Peyer's patch (tissue), 4 donors: Measurements from ENCODE around the gene RELCH.

Experiments
- CTCF ChIP-seq, 6 experiments: fragments of 450-650 bp in 4 of 6; fragments of 200-600 bp in 2 of 6; sonication (generic) in 1 of 6; IDR thresholded peaks; one replicate each; pipeline ENCODE4 v1.5.1; 2017 to 2019; ENCODE audit warnings: antibody characterized with exemption in 6 of 6, mild to moderate bottlenecking in 3 of 6, moderate library complexity in 1 of 6
- POLR2A ChIP-seq, 2 donors: fragments of 450-650 bp; IDR thresholded peaks; one replicate each; pipeline ENCODE4 v1.5.1; 2017; ENCODE audit warnings: antibody characterized with exemption in 2 of 2, mild to moderate bottlenecking in 2 of 2, moderate library complexity in 2 of 2

- no peak for TF ChIP-seq CTCF (IDR thresholded peaks at IDR 0.05)
- TF ChIP-seq POLR2A (IDR thresholded peaks at IDR 0.05): no peak
These were observed 11.5 kb upstream of the RELCH start for GRCh38 chr18:62175521-62175920.
